ENCODE measurements around the gene RNF144A. TPM values are rescaled to one million over a fixed set of nuclear protein-coding genes. Genes with fewer than 3 reads are reported as not detected.
A peak's percentile ranks its signal among the peaks of the same experiment; 100 is the strongest.

RNF144A gene
- total and polyA plus RNA-seq, 3 donors from 2014 or later = 8.9 to 12.9 (median 12.6) TPM

- no peak for DNase-seq
- no peak overlapping the region for H3K4me3 ChIP-seq
- H3K27ac ChIP-seq = no peak overlapping the region
- H3K4me1 ChIP-seq = no peaks in the 10 kb centered on the region
- 89 to 94% methylated on average over 1 of the region's 1 CpG for WGBS, 2 donors
- intact Hi-C loops (cut with DNase I; ENCODE audit: low total_unique reads) = no loop called here
- TF ChIP-seq POLR2A (IDR thresholded peaks at IDR 0.05) (no peak), CTCF (IDR thresholded peaks at IDR 0.05) (no peak)
- H3K27me3 ChIP-seq = no peaks in the 10 kb centered on the region
- H3K9me3 ChIP-seq = no peaks in the 10 kb centered on the region
- no peaks in the 10 kb centered on the region for H3K36me3 ChIP-seq (ENCODE audit: low read depth, missing control alignments)
Observed at GRCh38 chr2:6881046-6881445, 36.2 kb upstream of the RNF144A start.

- no peaks in the 10 kb centered on the region for H3K4me1 ChIP-seq
- 92 to 95% methylated on average over 5 of the region's 5 CpGs for WGBS, 2 donors
- TF ChIP-seq POLR2A (IDR thresholded peaks at IDR 0.05) = no peak
- TF ChIP-seq CTCF (IDR thresholded peaks at IDR 0.05) = no peak
- H3K9me3 ChIP-seq = no peaks in the 10 kb centered on the region
- no peak overlapping the region for H3K27ac ChIP-seq
- DNase-seq = no peak
- H3K36me3 ChIP-seq (ENCODE audit: low read depth, missing control alignments) = no peaks in the 10 kb centered on the region
- no peaks in the 10 kb centered on the region for H3K27me3 ChIP-seq
- H3K4me3 ChIP-seq = no peak overlapping the region
- intact Hi-C loops (cut with DNase I; ENCODE audit: low total_unique reads) = no loop called here
Observed at GRCh38 chr2:6881516-6881915, 35.7 kb upstream of the RNF144A start.

GRCh38 chr2:6883448-6884122 is 33.6 kb upstream of the RNF144A start:
- Histone ChIP-seq H3K36me3 (ENCODE audit: low read depth, missing control alignments) (no peaks in the 10 kb centered on the region), H3K9me3 (no peaks in the 10 kb centered on the region), H3K27me3 (no peaks in the 10 kb centered on the region), H3K27ac (peak overlapping the region in 1 of 2 donors; percentile 4), H3K4me1 (no peaks in the 10 kb centered on the region), H3K4me3 (no peak overlapping the region)
- WGBS, 2 donors = 71% methylated on average over 7 of the region's 7 CpGs
- intact Hi-C loops (cut with DNase I; ENCODE audit: low total_unique reads) = no loop called here
- no peak for TF ChIP-seq CTCF (IDR thresholded peaks at IDR 0.05)
- no peak for TF ChIP-seq POLR2A (IDR thresholded peaks at IDR 0.05)
- no peak for DNase-seq

GRCh38 chr2:6885551-6885950 is 31.7 kb upstream of the RNF144A start:
- 85 to 96% methylated on average over 2 of the region's 2 CpGs for WGBS, 2 donors
- DNase-seq = no peak
- H3K4me3 ChIP-seq = no peak overlapping the region
- intact Hi-C loops (cut with DNase I; ENCODE audit: low total_unique reads) = no loop called here
- TF ChIP-seq CTCF (IDR thresholded peaks at IDR 0.05) (no peak), POLR2A (IDR thresholded peaks at IDR 0.05) (no peak)
- H3K27ac ChIP-seq = no peak overlapping the region
- no peaks in the 10 kb centered on the region for H3K9me3 ChIP-seq
- no peaks in the 10 kb centered on the region for H3K4me1 ChIP-seq
- no peaks in the 10 kb centered on the region for H3K36me3 ChIP-seq (ENCODE audit: low read depth, missing control alignments)
- no peaks in the 10 kb centered on the region for H3K27me3 ChIP-seq

GRCh38 chr2:6885968-6886367 is 31.2 kb upstream of the RNF144A start:
- 88 to 90% methylated on average over 3 of the region's 3 CpGs for WGBS, 2 donors
- DNase-seq = no peak
- intact Hi-C loops (cut with DNase I; ENCODE audit: low total_unique reads) = no loop called here
- no peaks in the 10 kb centered on the region for H3K27me3 ChIP-seq
- H3K9me3 ChIP-seq = no peaks in the 10 kb centered on the region
- H3K36me3 ChIP-seq (ENCODE audit: low read depth, missing control alignments) = no peaks in the 10 kb centered on the region
- H3K27ac ChIP-seq = no peak overlapping the region
- H3K4me1 ChIP-seq = no peaks in the 10 kb centered on the region
- TF ChIP-seq CTCF (IDR thresholded peaks at IDR 0.05) (no peak), POLR2A (IDR thresholded peaks at IDR 0.05) (no peak)
- H3K4me3 ChIP-seq = no peak overlapping the region

All from testis (tissue), 3 donors.